GM10266 (cell line): ENCODE results near the gene GCAT.
"Not testable (repeated sequence)": the region's sequence is repeated elsewhere in the genome, so short reads cannot be mapped to it uniquely, and the experiment has no call there.

Experiments used
- DNase-seq: peaks from one replicate; pipeline ENCODE4 v3.0.0; 2012; ENCODE audit errors: extremely low spot score
- CTCF ChIP-seq: IDR thresholded peaks from 2 replicates; pipeline ENCODE4 v1.5.1; 2012; ENCODE audit warnings: mild to moderate bottlenecking, low read depth; ENCODE audit not compliant: control insufficient read depth, insufficient read depth; ENCODE audit errors: missing control alignments

The GCAT gene

GRCh38 chr22:37797874-37798500, 9.7 kb upstream of the GCAT start:
- TF ChIP-seq CTCF = no peak
- no peak for DNase-seq

GRCh38 chr22:37799979-37800378, 7.8 kb upstream of the GCAT start:
- DNase-seq = not testable (repeated sequence)

GRCh38 chr22:37801946-37802309, 5.8 kb upstream of the GCAT start:
- no peak for DNase-seq
- TF ChIP-seq CTCF = no peak

GRCh38 chr22:37802310-37803194, 5.2 kb upstream of the GCAT start:
- no peak for TF ChIP-seq CTCF
- DNase-seq = peak; percentile 64

- TF ChIP-seq CTCF = no peak
- DNase-seq = peak; percentile 52
These were observed 4.5 kb upstream of the GCAT start for GRCh38 chr22:37803195-37803638.

GRCh38 chr22:37803639-37804351, 3.9 kb upstream of the GCAT start:
- no peak for DNase-seq
- no peak for TF ChIP-seq CTCF

- no peak for DNase-seq
- no peak for TF ChIP-seq CTCF
These were observed 3.3 kb upstream of the GCAT start for GRCh38 chr22:37804352-37804880.
